ENCODE measurements around the gene TMEM107.

- no peak for TF ChIP-seq POLR2AphosphoS5 (IDR thresholded peaks at IDR 0.05; ENCODE audit: low read depth, low read length)
- TF ChIP-seq TAF1 (IDR thresholded peaks at IDR 0.05; ENCODE audit: low read depth, low read length), result no peak
- no peak for TF ChIP-seq POLR2A (IDR thresholded peaks at IDR 0.05; ENCODE audit: low read depth, low read length)
- TF ChIP-seq POU2F2 (IDR thresholded peaks at IDR 0.05; ENCODE audit: low read depth, low read length), result no peak
- no peak for TF ChIP-seq PAX5 (IDR thresholded peaks at IDR 0.05; ENCODE audit: insufficient read depth, low read length, severe bottlenecking)
- TF ChIP-seq SPI1 (IDR thresholded peaks at IDR 0.05; ENCODE audit: low read depth, low read length), result no peak
Measured at GRCh38 chr17:8210761-8211458, 34.7 kb upstream of the TMEM107 start.
